KG1 (cell line): ENCODE data around the gene PRODH2.
"Not testable (repeated sequence)": the region's sequence is repeated elsewhere in the genome, so short reads cannot be mapped to it uniquely, and the experiment has no call there.

ENCODE experiments used
- DNase-seq: peaks from one replicate; lab custom pipeline; 2025; lab: John Stamatoyannopoulos, UW

PRODH2 gene

GRCh38 chr19:35796645-35797542 lies 15.8 kb downstream of the PRODH2 start:
- DNase-seq = no peak

- not testable (repeated sequence) for DNase-seq
Measured at GRCh38 chr19:35795564-35795963, 17.1 kb downstream of the PRODH2 start.

GRCh38 chr19:35793381-35794165 lies 19.1 kb downstream of the PRODH2 start:
- no peak for DNase-seq

DNA sequence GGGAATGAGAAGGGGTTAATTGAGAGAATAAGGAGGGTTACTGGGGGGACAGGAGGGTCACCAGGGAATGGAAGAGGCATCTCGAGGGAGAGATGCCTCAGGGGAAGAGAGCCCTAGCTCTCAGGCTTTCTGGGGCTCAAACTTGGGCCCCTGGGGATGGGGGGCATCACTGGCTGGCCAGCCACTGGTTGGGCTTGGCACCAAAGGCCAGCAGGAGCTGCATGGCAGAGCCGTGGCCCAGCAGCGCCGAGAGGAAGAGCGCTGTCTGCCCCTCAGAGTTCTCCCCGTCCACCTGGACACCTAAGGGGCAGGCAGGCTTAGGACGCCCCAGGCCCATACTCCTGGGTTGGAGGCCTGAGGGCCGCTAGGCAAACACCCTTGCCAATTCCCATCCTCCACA lies 19.8 kb downstream of the PRODH2 start:
- DNase-seq = no peak

DNA sequence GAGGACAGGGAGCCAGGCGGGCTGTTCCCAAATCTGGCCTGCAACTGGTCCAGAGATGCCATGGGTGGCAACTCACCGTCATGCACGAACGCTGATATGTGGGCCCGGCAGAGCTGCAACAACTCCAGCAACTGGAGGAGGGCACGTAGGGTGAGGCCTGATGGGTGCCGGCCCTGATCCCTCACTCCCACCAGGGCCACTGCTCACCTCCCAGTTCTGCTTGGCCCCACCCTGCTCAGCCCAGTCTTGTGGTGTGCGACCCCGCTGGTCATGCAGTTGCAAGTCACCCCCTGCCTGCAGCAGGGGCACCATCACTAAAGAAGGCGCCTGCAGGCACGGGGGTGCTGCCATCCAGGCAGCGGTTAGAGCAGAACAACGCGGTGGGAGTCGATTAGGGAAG lies 20.3 kb downstream of the PRODH2 start:
- no peak for DNase-seq

- DNase-seq = no peak
Measured at GRCh38 chr19:35791814-35792279, 20.8 kb downstream of the PRODH2 start.

- DNase-seq = no peak
Measured at GRCh38 chr19:35790981-35791813, 21.4 kb downstream of the PRODH2 start.

GRCh38 chr19:35789978-35790944 lies 22.4 kb downstream of the PRODH2 start:
- no peak for DNase-seq

- no peak for DNase-seq
Measured at GRCh38 chr19:35789195-35789977, 23.3 kb downstream of the PRODH2 start.

DNA sequence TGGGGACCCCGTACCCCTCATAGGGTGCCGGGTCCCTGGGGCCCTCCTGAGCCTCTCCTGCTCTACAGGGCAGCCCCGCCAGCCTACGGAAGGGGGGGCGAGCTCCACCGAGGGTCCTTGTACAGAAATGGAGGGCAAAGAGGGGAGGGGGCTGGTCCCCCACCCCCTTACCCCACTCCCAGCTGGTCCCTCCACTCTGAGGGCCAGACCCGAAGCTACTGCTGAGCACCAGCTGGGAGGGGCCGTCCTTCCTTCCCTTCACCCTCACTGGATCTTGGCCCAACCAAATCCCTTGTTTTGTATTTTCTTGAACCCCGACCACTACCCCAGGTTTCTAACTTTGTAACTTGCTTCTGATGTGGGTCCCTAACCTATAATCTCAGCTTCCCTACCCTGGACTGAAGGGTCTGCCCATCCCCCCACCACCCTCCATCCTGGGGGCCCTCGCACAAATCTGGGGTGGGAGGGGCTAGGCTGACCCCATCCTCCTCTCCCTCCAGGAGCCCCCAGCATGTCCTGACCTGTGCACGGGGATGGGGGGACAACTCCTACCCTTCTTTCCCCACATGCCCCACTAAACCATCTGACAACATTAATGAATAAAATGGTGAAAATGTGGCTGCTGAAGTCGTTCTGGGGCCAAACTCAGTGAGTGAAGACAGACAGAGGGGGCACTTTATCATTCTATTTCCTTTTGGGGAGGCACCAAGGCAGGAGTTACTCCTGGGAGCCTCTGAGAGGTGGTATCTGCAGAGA lies 24.3 kb downstream of the PRODH2 start:
- DNase-seq = no peak

DNA sequence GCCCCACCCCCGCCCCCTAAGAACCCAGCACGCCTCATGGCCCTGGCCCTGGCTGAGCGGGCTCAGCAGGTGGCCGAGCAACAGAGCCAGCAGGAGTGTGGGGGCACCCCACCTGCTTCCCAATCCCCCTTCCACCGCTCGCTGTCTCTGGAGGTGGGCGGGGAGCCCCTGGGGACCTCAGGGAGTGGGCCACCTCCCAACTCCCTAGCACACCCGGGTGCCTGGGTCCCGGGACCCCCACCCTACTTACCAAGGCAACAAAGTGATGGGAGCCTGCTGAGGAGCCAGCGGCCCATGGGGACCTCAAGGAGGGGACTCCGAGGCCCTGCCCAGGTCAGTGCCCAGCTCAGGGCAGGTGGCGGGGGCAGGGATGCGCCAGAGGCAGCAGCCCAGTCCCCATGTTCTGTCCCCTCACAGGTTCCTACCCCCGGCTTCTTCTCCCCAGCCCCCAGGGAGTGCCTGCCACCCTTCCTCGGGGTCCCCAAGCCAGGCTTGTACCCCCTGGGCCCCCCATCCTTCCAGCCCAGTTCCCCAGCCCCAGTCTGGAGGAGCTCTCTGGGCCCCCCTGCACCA lies 25.3 kb downstream of the PRODH2 start:
- no peak for DNase-seq

- DNase-seq = no peak
Measured at GRCh38 chr19:35786299-35787160, 26.1 kb downstream of the PRODH2 start.

DNA sequence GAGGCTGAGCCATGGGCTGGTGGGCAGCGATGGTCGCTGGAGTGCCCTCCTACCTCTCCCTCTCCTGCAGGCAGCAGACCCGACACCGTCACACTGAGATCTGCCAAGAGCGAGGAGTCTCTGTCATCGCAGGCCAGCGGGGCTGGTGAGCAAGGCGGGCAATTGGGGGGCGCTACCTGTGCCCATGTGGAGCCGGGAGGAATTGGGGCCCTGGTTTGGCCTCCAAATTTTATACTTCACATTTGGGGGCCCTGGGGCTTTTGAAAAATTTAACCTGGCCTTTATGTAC lies 27.4 kb downstream of the PRODH2 start:
- DNase-seq = no peak

DNA sequence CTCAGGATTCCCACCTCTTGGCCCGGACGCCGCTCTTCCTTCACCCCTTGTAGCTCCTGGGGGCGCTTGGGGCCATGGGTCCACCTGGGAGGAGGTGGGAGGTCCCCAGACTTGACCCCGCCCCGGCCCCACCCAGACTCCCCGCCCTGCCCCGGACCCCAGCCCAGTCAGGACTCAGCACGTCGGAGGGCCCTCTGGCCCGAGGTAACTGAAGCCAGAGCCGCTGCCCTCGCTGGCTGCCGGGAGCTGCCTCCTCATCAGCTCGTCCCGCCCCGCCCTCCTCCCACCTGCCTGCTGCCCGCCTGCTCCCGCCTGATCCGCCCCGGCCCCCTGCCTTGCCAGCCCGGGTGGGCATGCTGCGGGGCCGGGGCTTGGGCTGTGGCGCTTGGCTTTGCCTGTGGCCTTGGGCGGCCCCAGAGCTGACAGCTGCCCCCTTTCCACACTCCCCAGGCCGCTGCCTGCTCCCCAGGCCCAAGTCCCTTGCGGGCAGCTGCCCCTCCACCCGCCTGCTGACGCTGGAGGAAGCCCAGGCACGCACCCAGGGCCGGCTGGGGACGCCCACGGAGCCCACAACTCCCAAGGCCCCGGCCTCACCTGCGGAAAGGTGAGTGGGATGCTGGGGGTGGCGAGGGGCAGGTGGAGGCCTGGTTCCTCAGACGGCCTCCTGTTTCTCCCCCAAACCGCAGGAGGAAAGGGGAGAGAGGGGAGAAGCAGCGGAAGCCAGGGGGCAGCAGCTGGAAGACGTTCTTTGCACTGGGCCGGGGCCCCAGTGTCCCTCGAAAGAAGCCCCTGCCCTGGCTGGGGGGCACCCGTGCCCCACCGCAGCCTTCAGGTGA lies 27.9 kb downstream of the PRODH2 start:
- no peak for DNase-seq

GRCh38 chr19:35783469-35784434 lies 28.9 kb downstream of the PRODH2 start:
- DNase-seq = no peak

- no peak for DNase-seq
Measured at GRCh38 chr19:35782589-35782988, 30.1 kb downstream of the PRODH2 start.
